ENCODE data around the gene OCA2.

Gene OCA2

GRCh38 chr15:27815035-27815434, 284.1 kb downstream of the OCA2 start:
- no peak for DNase-seq (ENCODE audit: low read depth)

GRCh38 chr15:27813139-27813538, 286.0 kb downstream of the OCA2 start:
- no peak for DNase-seq (ENCODE audit: low read depth)

GRCh38 chr15:27808182-27808581, 290.9 kb downstream of the OCA2 start:
- no peak for DNase-seq (ENCODE audit: low read depth)

GRCh38 chr15:27807335-27807734, 291.8 kb downstream of the OCA2 start:
- no peak for DNase-seq (ENCODE audit: low read depth)

- DNase-seq (ENCODE audit: low read depth): no peak
Observed at GRCh38 chr15:27806396-27806795, 292.7 kb downstream of the OCA2 start.

GRCh38 chr15:27805261-27806220, 293.6 kb downstream of the OCA2 start:
- DNase-seq (ENCODE audit: low read depth): no peak

- DNase-seq (ENCODE audit: low read depth): no peak
Observed at GRCh38 chr15:27804569-27805260, 294.4 kb downstream of the OCA2 start.

- no peak for DNase-seq (ENCODE audit: low read depth)
Observed at GRCh38 chr15:27798807-27799206, 300.3 kb downstream of the OCA2 start.

GRCh38 chr15:27797765-27798164, 301.4 kb downstream of the OCA2 start:
- no peak for DNase-seq (ENCODE audit: low read depth)

GRCh38 chr15:27796405-27797320, 302.5 kb downstream of the OCA2 start:
- no peak for DNase-seq (ENCODE audit: low read depth)

GRCh38 chr15:27792756-27793264, 306.3 kb downstream of the OCA2 start:
- DNase-seq (ENCODE audit: low read depth): no peak

- DNase-seq (ENCODE audit: low read depth): no peak
Observed at GRCh38 chr15:27790270-27790669, 308.8 kb downstream of the OCA2 start.

GRCh38 chr15:27787931-27788330, 311.2 kb downstream of the OCA2 start:
- DNase-seq (ENCODE audit: low read depth): no peak

GRCh38 chr15:27784107-27784506, 315.0 kb downstream of the OCA2 start:
- DNase-seq (ENCODE audit: low read depth): no peak

- DNase-seq (ENCODE audit: low read depth): no peak
Observed at GRCh38 chr15:27783678-27784077, 315.4 kb downstream of the OCA2 start.

GRCh38 chr15:27782125-27782524, 317.0 kb downstream of the OCA2 start:
- DNase-seq (ENCODE audit: low read depth): no peak

- DNase-seq (ENCODE audit: low read depth): no peak
Observed at GRCh38 chr15:27776501-27776900, 322.6 kb downstream of the OCA2 start.

- DNase-seq (ENCODE audit: low read depth): no peak
Observed at GRCh38 chr15:27774638-27775037, 324.5 kb downstream of the OCA2 start.

- no peak for DNase-seq (ENCODE audit: low read depth)
Observed at GRCh38 chr15:27774191-27774590, 324.9 kb downstream of the OCA2 start.

GRCh38 chr15:27771892-27772291, 327.2 kb downstream of the OCA2 start:
- no peak for DNase-seq (ENCODE audit: low read depth)

- DNase-seq (ENCODE audit: low read depth): no peak
Observed at GRCh38 chr15:27770769-27771554, 328.2 kb downstream of the OCA2 start.
